Activated T-cell treated with anti-CD3 and anti-CD28 coated beads, Interleukin-2, amount 50 U/mL, for 48 hours (primary cell): ENCODE data around the gene ANKDD1A.
A peak's percentile ranks its signal among the peaks of the same experiment; 100 is the strongest.

Experiments
- DNase-seq, 2 experiments: peaks; one replicate each; pipeline ENCODE4 v3.0.0-alpha.2; 2020

The ANKDD1A gene

DNA sequence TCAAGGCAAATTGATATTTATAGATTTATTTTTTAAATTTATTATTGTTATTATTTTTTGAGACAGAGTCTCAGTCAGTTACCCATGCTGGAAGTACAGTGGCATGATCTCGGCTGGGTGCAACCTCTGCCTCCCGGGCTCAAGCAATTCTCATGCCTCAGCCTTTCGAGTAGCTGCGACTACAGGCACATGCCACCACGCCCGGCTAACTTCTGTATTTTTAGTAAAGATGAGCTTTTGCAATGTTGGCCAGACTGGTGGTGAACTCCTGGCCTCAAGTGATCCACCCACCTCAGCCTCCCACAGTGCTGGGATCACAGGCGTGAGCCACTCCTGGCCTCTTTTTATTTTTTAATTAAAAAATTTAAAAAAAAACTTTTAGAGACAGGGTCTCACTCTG, 59.0 kb downstream of the ANKDD1A start:
- no peak for DNase-seq

DNA sequence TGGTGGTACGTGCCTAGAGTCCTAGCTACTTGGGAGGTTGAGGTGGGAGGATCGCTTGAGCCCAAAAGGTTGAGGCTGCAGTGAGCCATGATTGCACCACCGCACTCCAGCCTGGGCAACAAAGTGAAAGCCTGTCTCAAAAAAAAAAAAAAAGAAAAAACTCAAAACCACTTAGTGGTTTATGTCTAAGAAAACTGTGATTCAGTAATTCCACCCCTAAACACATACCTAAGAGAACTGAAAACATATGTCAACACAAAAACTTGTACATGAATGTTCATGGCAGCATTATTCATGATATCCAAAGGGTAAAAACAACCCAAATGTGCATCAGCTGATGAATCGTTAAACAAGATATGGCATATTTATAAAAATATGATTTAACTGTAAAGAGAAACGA, 63.7 kb downstream of the ANKDD1A start:
- DNase-seq: no peak

DNA sequence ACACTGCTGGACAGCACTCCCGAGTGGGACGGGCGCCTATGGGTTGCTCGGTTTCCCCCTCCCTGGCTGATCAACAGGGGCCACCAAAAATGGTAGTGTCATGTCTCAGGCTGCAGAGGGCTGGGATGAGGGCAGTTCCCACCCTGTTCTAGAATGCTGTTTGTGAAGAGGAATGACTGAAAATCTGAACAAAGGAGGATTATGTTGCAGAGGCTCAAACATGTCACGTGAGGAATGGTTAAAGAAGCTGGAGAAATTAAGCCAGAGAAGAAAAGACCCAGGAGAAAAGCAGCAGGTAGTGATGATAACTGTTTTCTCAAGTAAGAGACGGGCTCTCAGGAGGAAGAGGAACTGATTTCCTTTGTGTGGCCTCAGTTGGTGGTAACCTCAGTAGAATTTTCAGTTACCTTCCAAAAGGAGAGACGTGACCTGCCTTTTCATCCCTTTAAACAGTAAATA, 67.6 kb downstream of the ANKDD1A start:
- DNase-seq: no peak

DNA sequence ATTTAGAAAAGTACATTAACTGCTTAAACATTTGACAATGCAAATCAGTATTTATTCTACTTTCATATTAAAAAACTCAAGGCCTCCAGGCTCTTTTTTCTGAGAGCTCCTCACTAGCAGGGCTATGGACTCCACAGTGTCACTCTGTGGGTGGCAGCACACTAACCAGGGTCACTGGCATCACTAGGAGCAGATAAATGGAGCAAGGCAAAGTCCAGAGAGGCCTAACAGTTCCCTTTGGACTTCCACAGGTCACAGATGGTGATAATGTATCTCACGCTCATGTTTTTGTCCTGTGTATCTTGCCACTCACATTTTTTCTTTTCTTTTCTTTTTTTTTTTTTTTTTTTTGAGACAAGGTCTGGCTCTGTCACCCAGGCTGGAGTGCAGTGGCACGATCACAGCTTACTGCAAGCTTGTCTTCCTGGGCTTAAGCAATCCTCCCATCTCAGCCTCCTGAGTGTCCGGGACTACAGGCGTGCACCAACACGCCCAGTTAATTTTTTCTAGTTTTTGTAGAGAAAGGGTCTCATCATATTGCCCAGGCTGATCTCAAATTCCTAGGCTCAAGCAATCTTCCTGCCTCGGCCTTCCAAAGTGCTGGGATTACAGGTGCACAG, 70.2 kb downstream of the ANKDD1A start:
- DNase-seq: no peak

DNA sequence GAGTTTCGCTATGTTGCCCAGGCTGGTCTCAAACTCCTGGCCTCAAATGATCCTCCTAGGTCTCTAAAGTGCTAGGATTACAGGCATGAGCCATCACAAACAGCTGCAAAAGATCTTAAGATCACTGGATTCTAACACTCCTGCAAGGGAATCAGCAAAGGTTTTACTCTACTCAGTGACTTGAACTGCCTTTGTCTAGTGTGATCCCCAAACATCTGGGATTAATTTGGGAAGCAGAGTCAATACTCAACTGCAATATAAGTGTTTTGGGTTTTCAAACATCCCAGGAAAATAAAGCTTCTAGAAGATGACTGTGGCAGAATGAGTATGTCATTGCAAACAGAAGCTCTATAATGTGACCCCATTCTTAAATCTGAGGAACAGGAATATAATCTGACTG, 70.8 kb downstream of the ANKDD1A start:
- no peak for DNase-seq

DNA sequence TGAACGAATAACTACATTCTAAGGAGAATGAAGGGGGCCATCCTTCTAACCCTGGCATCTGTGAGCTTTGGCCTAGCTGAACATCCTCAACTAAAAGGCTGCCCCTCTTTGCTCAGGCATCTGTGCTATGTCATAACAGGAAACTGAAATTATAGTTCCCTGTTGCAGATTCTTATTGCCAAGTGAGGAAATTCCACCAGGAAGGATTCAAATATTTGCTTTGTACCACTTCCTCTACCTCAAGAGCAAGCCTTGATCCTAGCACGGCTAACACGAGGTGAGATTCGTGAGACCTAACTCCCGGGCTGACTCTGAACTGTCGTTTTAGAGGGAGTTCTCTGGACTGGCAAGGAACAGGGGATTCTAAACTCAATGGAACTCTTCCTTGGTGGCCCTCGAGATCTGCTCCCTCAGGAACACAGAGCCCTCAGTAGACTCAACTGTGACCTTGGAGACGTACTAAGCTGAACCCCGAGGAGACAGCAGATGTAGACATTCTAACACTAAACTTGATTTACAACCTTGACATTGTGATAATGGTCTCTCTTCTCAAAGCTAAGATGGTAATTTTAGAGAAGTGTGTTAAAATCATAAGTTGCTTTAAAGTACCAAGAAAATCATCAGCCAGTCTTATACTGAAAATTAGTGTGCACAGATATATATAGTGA, 73.8 kb downstream of the ANKDD1A start:
- no peak for DNase-seq

DNA sequence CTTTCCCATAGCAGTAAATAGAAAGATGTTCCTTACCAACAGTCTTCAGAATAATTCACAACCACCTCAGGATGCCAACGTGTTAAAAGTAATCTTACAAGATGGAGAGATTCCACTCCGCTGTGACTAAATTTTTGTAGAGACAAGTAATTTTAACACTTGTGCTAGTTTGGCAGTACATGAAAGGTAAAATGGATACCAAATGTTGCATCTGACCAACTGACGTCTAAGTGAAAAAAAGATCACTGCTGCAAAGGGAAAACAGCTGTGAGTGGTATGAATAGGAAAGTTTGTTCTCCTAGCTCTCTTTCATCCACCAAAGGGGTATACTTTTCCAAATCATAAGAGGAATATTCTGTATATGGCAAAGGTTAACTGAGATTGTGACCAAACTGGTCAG, 75.4 kb downstream of the ANKDD1A start:
- DNase-seq: no peak

DNA sequence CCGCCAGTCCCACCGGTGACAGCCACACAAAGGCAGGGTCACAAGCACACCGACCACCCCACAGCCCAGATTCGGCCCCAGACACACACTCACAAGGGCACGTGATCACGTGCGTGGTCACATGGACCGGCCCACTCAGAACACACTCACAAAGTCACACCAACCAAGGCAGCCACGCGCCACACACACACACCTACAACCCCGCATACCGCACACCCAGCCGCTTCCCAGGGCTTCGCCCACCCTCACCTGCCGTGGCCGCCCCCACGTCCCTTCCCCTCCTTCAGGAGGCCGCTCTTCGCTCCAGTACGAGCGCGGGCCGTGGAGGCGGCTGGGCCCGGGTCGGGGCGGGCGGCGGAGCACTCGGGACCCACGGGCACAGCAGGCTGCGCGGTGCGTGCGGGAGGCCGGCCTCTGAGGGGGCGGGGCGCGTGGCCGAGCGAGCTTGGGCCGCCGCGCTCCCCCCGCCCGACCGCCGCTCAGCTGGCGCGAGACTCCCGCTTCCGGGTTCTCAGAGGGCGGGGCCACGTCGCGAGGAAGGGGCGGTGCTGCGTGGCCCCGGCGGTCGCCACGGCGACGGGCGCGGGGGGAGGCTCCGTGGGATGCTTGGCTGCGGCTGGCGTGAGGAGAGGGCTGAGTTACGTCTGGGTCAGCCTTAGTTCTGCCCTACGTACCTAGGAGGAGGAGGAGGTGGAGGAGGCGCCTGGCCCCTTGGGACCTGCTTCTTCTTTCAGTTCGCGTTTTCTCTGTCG, 77.9 kb downstream of the ANKDD1A start, which contains the start of gene SPG21:
Gene SPG21, minus strand, starts transcription at position 499 of the 752 bp plus-strand sequence. CDS start 6,345 bp downstream, outside the sequence.
- DNase-seq: peak; percentile 94 to 95

DNA sequence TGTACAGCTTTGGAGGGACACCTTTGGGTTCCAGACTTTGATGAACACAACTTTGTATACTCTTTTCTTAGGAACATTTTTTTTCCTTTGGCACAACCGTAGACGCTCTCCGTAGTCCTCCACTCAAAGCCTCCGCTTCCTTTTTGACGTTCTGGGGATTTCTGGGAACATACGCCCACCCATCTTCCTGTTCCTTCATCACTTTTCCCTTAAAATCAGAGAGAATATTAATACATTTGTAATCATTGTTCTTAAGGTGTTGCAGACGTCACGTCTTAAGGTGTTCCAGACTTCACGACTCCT, 78.4 kb downstream of the ANKDD1A start:
- DNase-seq: no peak

DNA sequence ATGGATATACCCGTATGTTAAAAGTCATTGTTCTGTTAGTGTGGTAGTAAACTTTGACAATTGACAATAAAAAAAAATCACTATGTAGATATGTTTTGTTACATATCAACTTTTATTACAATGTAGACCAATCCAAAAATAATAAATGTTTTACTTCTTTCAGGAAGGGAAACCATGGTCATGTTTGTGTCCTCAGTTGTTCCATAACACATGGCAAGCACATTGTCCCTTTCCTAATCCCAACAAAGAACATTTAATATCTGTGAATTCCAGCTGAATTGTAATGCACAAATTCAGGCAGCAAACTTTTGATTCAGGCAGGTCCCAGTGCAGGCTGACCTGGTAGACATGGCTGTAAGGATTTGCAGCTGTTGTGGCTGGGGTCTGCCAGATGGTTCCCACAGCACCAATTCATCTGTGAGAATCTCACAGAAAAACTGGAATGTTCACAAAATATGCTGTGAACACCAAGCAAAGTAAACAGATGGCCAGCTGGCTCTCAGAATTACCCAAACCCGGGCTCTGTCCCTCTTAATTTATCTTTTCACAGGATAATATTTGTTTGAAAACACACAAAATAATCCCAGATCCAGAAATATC, 79.9 kb downstream of the ANKDD1A start:
- no peak for DNase-seq

DNA sequence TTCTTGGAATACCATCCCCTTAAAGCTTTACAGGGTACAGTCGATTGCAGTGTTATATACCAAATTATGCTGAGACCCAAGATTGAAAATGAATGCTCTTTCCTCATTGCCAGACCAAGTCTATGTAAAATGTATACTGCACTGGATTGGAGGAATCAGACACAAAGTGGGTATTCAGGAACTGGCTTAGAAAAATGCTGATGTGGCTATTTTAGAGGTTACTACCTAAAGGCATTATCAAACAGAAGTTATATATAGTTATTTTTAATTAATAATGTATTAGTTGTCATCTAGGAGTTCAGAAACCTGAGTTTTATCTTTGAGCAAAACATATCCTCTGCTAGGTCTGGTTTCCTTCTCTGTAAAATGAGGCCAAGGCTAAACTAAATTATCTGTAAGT, 81.6 kb downstream of the ANKDD1A start:
- no peak for DNase-seq

DNA sequence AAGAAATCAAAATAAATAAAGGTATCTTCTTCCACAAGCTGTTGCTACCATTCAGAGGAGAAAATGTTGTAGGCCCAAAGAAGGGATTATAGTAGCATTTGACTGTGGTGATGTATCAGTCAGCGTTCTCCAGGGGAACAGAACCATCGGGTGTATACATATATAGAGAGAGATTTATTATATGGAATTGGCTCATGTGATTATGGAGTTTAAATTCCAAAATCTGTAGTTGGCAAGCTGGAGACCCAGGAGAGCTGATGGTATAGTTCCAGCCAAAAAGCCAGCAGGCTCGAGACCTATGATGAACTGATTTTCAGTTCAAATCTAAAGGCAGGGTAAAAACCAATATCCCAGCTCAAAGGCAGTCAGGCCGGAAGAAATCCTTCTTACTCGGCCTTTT, 85.4 kb downstream of the ANKDD1A start:
- DNase-seq: no peak

DNA sequence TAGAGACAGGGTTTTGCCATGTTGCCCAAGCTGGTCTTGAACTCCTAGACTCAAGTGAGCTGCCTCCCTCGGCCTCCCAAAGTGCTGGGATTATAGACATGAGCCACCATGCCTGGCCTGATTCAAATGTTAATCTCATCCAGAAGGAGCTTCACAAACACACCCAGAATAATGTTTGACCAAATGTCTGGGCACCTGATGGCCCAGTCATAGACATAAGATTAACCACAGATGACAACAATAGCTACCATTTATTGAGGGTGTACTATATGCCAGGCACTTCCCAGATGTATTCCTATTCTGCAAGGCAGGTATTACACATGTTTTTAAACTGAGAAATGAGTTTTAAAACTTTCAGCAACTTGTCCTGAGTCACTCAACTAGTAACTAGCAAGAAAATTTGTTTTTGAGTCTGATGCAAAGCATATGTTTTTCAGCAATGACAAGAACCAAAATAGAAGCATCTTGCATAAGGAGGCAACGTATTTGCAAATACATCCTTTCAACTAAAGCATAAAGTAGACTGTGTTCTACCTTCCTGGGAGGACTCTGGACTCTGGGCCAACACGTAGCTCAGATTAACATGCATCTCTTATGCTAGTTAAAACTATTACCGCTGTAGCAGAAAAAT, 86.2 kb downstream of the ANKDD1A start:
- no peak for DNase-seq

DNA sequence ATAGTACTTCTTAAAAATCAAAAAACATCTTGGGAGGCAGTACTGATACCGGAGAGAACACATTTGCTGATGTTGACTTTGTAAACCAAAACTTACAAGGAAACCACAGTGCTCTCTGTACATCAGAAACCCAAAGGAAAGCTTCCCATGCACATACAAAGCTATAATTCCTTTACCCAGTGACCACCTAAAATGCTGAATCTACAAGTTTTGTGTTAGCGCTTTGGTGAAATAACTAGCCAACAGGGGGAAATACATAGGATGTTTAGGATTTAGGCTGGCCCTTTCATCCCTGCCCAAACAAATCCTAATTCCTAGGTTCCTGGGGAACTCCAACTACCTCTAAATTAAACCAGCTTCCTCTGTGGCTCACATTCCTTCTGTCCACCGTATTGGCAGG, 93.3 kb downstream of the ANKDD1A start:
- DNase-seq: no peak

DNA sequence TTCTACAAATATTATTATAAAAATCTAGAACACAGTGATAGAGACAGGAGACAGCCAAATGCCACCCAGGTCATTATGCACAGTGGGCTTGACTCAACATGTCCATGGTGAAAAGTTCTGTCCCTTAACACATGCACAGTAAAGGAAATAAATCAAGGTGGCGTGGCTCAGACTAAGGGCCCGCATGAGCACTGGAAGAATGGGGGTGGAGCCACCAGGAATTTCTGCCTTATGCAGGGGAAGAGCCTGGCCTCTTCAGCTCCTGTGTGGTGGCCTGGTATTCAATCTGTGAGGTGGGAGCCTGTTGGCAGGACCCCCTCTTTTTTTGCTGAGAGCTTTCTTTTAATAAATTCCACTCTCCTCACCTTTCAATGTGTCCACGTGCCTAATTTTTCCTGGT, 95.2 kb downstream of the ANKDD1A start:
- DNase-seq: no peak
